Measurements from ENCODE around the gene SIGLEC15. TPM values are rescaled to one million over a fixed set of nuclear protein-coding genes. Genes with fewer than 3 reads are reported as not detected.

The SIGLEC15 gene
- total and polyA plus RNA-seq, 2 donors (not counting 1 experiment from before 2014, with no cell fraction given) = not detected

- Histone ChIP-seq H3K79me2 (ENCODE audit: control insufficient read depth, insufficient read depth, low read length) (no peaks in the 10 kb centered on the region), H3K9ac (ENCODE audit: low read length) (no peak overlapping the region), H3K4me3 (ENCODE audit: control extremely low read depth in 1 of 5, extremely low read depth in 1 of 5, insufficient read depth in 1 of 5, low read depth in 2 of 5, low read length in 4 of 5) (no peak overlapping the region), H3K27ac (ENCODE audit: low read length in 2 of 2) (no peak overlapping the region), H3K36me3 (replicated peaks in 1 of 2; ENCODE audit: control extremely low read depth in 1 of 2, control insufficient read depth in 1 of 2, extremely low read depth in 1 of 2, insufficient read depth in 2 of 2, low read length in 1 of 2) (peaks cover 15 to 46% of the 10 kb centered on the region in 2 experiments), H3K4me2 (replicated peaks; ENCODE audit: low read depth, low read length, poor library complexity, severe bottlenecking) (no peak overlapping the region), H3K27me3 (replicated peaks in 1 of 4; ENCODE audit: control extremely low read depth in 1 of 4, control insufficient read depth in 3 of 4, insufficient read depth in 4 of 4, low read length in 3 of 4) (no peaks in the 10 kb centered on the region), H2AFZ (ENCODE audit: insufficient read depth, low read depth, low read length, poor library complexity, severe bottlenecking) (no peak overlapping the region), H3K4me1 (ENCODE audit: control insufficient read depth in 2 of 2, insufficient read depth in 2 of 2, low read length in 2 of 2) (peaks cover 9 to 14% of the 10 kb centered on the region in 2 donors), H4K20me1 (ENCODE audit: control insufficient read depth, insufficient read depth, low read length, poor library complexity, severe bottlenecking) (no peaks in the 10 kb centered on the region), H3K9me3 (ENCODE audit: control extremely low read depth in 1 of 3, control insufficient read depth in 2 of 3, insufficient read depth in 1 of 3, low read length in 2 of 3) (peaks cover 3 to 9% (median 5%) of the 10 kb centered on the region in 3 donors)
- no peaks in the 10 kb centered on the region for H3K9me3 Mint-ChIP-seq (ENCODE audit: insufficient read depth)
- no peak overlapping the region for H3K4me3 Mint-ChIP-seq
- no peak overlapping the region for H3K27ac Mint-ChIP-seq
- ChIA-PET CTCF (interaction anchor here (1.2 kb wide), 1 partner anchor 9 kb away, joined by 4 read pairs; no protein-coding TSS in a partner anchor), POLR2A (no interaction called here)
- no CpG with 5 or more reads among the region's 5 CpGs for WGBS (ENCODE audit: insufficient coverage)
- no peak for ATAC-seq (ENCODE audit: low read depth)
- intact Hi-C loops (cut with micrococcal nuclease) = no loop called here
- H3K27me3 Mint-ChIP-seq = no peaks in the 10 kb centered on the region
- no peak for TF ChIP-seq CTCF (IDR thresholded peaks at IDR 0.05)
- TF ChIP-seq EZH2 (IDR thresholded peaks at IDR 0.05; ENCODE audit: borderline replicate concordance, insufficient read depth, low read depth, low read length, poor library complexity, severe bottlenecking) = no peak
- peaks cover 17% of the 10 kb centered on the region for H3K4me1 Mint-ChIP-seq
- DNase-seq = no peak
Observed at GRCh38 chr18:45871431-45872084, 46.1 kb downstream of the SIGLEC15 start.

- Histone ChIP-seq H3K4me3 (ENCODE audit: control extremely low read depth in 1 of 5, extremely low read depth in 1 of 5, insufficient read depth in 1 of 5, low read depth in 2 of 5, low read length in 4 of 5) (peak overlapping the region in 1 of 5 experiments; percentile 25), H3K9me3 (ENCODE audit: control extremely low read depth in 1 of 3, control insufficient read depth in 2 of 3, insufficient read depth in 1 of 3, low read length in 2 of 3) (peaks cover 3 to 9% (median 5%) of the 10 kb centered on the region in 3 donors), H3K79me2 (ENCODE audit: control insufficient read depth, insufficient read depth, low read length) (no peaks in the 10 kb centered on the region), H3K36me3 (replicated peaks in 1 of 2; ENCODE audit: control extremely low read depth in 1 of 2, control insufficient read depth in 1 of 2, extremely low read depth in 1 of 2, insufficient read depth in 2 of 2, low read length in 1 of 2) (peaks cover 20 to 47% of the 10 kb centered on the region in 2 experiments), H3K27me3 (replicated peaks in 1 of 4; ENCODE audit: control extremely low read depth in 1 of 4, control insufficient read depth in 3 of 4, insufficient read depth in 4 of 4, low read length in 3 of 4) (no peaks in the 10 kb centered on the region), H4K20me1 (ENCODE audit: control insufficient read depth, insufficient read depth, low read length, poor library complexity, severe bottlenecking) (no peaks in the 10 kb centered on the region), H3K4me1 (ENCODE audit: control insufficient read depth in 2 of 2, insufficient read depth in 2 of 2, low read length in 2 of 2) (peaks cover 9 to 14% of the 10 kb centered on the region in 2 donors), H2AFZ (ENCODE audit: insufficient read depth, low read depth, low read length, poor library complexity, severe bottlenecking) (peak overlapping the region; percentile 29), H3K9ac (ENCODE audit: low read length) (peak overlapping the region; percentile 38), H3K27ac (ENCODE audit: low read length in 2 of 2) (peak overlapping the region; percentile 63 to 71), H3K4me2 (replicated peaks; ENCODE audit: low read depth, low read length, poor library complexity, severe bottlenecking) (peak overlapping the region; percentile 46)
- H3K9me3 Mint-ChIP-seq (ENCODE audit: insufficient read depth) = no peaks in the 10 kb centered on the region
- peak; percentile 91 for ATAC-seq (ENCODE audit: low read depth)
- H3K27ac Mint-ChIP-seq = peak overlapping the region; percentile 85
- TF ChIP-seq CTCF (IDR thresholded peaks at IDR 0.05) (no peak), EZH2 (IDR thresholded peaks at IDR 0.05; ENCODE audit: borderline replicate concordance, insufficient read depth, low read depth, low read length, poor library complexity, severe bottlenecking) (no peak)
- peak overlapping the region; percentile 27 for H3K4me3 Mint-ChIP-seq
- WGBS (ENCODE audit: insufficient coverage) = 0% methylated on average over 1 of the region's 5 CpGs
- POLR2A ChIA-PET = no interaction called here
- intact Hi-C loops (cut with micrococcal nuclease) = loop anchor here (1.0 kb wide), 2 partner anchors 93 to 187 kb away; partner anchors contain the start of gene EPG5
- CTCF ChIA-PET = interaction anchor here (6.9 to 12.0 kb wide), 2 partner anchors 186 to 211 kb away, joined by 139 to 291 read pairs; no protein-coding TSS in a partner anchor
- H3K4me1 Mint-ChIP-seq = peaks cover 18% of the 10 kb centered on the region
- peak; percentile 73 for DNase-seq
- no peaks in the 10 kb centered on the region for H3K27me3 Mint-ChIP-seq
Observed at GRCh38 chr18:45874491-45875184, 49.2 kb downstream of the SIGLEC15 start.
